Measurements from ENCODE around the gene LRRC23.

DNA sequence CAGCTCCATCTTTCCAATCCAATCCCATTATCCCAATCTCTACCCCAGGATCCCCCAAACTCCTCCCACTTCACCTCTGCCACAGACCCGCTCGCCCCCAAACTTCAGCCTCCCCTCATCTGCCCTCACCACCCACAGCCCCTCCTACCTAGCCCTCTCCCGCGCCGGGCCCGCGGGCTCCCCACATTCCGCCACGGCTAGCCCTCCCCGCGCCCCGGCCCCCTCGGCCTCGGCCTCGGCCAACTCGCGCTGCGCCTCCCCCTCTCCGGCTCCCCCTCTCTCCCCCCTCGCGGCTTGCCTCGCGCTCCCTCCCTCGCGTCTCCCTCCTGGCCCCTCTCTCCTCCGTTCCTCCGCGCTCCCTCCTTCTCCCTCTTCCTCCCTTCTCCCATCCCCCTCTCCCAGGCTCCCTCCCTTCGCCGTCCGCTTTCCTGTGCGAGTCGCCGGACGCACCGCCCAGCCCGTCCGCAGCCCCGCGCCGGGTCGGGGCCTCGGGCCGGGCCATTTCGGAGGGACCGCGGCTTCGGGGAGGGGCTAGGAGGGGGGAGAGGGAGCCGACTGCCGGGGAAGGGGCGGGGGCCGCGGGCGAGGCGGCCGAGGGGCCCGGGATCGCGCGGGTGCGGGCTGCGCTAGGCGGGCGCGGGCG lies 22.9 kb downstream of the LRRC23 start, which contains the start of gene ATN1:
- no peak for TF ChIP-seq ATF3 (CRISPR knock-in tag; IDR thresholded peaks at IDR 0.05)
- no peak for TF ChIP-seq CREB1 (IDR thresholded peaks at IDR 0.05)
- TF ChIP-seq CREB1 (CRISPR knock-in tag; IDR thresholded peaks at IDR 0.05): no peak
- TF ChIP-seq ZNF557 (CRISPR knock-in tag; IDR thresholded peaks at IDR 0.05): no peak
- no peak for TF ChIP-seq CTCF (CRISPR knock-in tag; IDR thresholded peaks at IDR 0.05)
- TF ChIP-seq ZNF263 (CRISPR knock-in tag; IDR thresholded peaks at IDR 0.05): peak; percentile 19; the same call in 1 of the 2 replicates
- no peak for TF ChIP-seq ZNF350 (CRISPR knock-in tag; IDR thresholded peaks at IDR 0.05; ENCODE audit: borderline replicate concordance, low read depth)
- no peak for TF ChIP-seq RAD21 (CRISPR knock-in tag; IDR thresholded peaks at IDR 0.05)
